A673 (cell line): ENCODE results near the gene IMPDH1. TPM values are rescaled to one million over a fixed set of nuclear protein-coding genes. Genes with fewer than 3 reads are reported as not detected.

Source experiments
- BruUV-seq: library from RNA; stranded (reverse); fragments of 400-500 nt; replicated peaks from 2 replicates; lab custom pipeline; 2021; lab: Mats Ljungman, UMichigan
- CTCF ChIA-PET: fragments of 300-600 bp; sonication (Branson Sonifier 250); formaldehyde crosslinking; loops from one replicate; lab custom pipeline; 2022; ENCODE audit warnings: antibody characterized with exemption; lab: Charles Lee
- POLR2A ChIA-PET: fragments of 300-600 bp; sonication (Branson Sonifier 250); formaldehyde crosslinking; loops from one replicate; lab custom pipeline; 2022; ENCODE audit warnings: antibody characterized with exemption; ENCODE audit not compliant: low non-redundant PET; lab: Charles Lee
- DNase-seq: peaks from one replicate; pipeline ENCODE4 v3.0.0-alpha.2; 2015; ENCODE audit warnings: low spot score
- H3K27ac ChIP-seq: fragments of 200-600 bp; sonication (generic); 2 replicates; pipeline ENCODE4 v1.5.1; 2016; ENCODE audit warnings: mixed run types, low read depth, mild to moderate bottlenecking, mixed read lengths, antibody characterized with exemption, low read length; ENCODE audit not compliant: poor library complexity, severe bottlenecking
- H3K27me3 ChIP-seq: fragments of 200-600 bp; sonication (generic); replicated peaks from 2 replicates; pipeline ENCODE4 v1.6.1; 2017; ENCODE audit warnings: mixed run types, low read depth, mild to moderate bottlenecking, mixed read lengths, antibody characterized with exemption, low read length; ENCODE audit not compliant: insufficient read depth, poor library complexity
- H3K36me3 ChIP-seq: fragments of 200-600 bp; sonication (generic); 2 replicates; pipeline ENCODE4 v1.6.1; 2016; ENCODE audit warnings: mixed run types, mild to moderate bottlenecking, mixed read lengths, antibody characterized with exemption, low read length; ENCODE audit not compliant: insufficient read depth, poor library complexity, severe bottlenecking
- H3K4me1 ChIP-seq: fragments of 200-600 bp; sonication (generic); 2 replicates; pipeline ENCODE4 v1.6.1; 2017; ENCODE audit warnings: mixed run types, mild to moderate bottlenecking, mixed read lengths, antibody characterized with exemption, low read length; ENCODE audit not compliant: insufficient read depth, poor library complexity, severe bottlenecking
- H3K4me3 ChIP-seq: fragments of 200-600 bp; sonication (generic); 2 replicates; pipeline ENCODE4 v1.5.1; 2016; ENCODE audit warnings: low read depth, mixed run types, mild to moderate bottlenecking, mixed read lengths, low read length; ENCODE audit not compliant: poor library complexity, severe bottlenecking
- H3K9me3 ChIP-seq: fragments of 200-600 bp; sonication (generic); 2 replicates; pipeline ENCODE4 v1.6.1; 2016; ENCODE audit warnings: mixed run types, low read depth, mild to moderate bottlenecking, mixed read lengths, antibody characterized with exemption, low read length; ENCODE audit not compliant: poor library complexity, severe bottlenecking
- CTCF ChIP-seq: fragments of 300-800, 200-600 bp; sonication (generic); conservative IDR thresholded peaks from 2 replicates; pipeline ENCODE4 v1.5.1; 2017; ENCODE audit warnings: low read depth, mild to moderate bottlenecking, antibody characterized with exemption, low read length, moderate library complexity, mixed read lengths
- EZH2 ChIP-seq: fragments of 200-600 bp; sonication (generic); IDR thresholded peaks from 2 replicates; pipeline ENCODE4 v1.6.1; 2017; ENCODE audit warnings: borderline replicate concordance, low read depth, mild to moderate bottlenecking, mixed read lengths, antibody characterized with exemption, low read length; ENCODE audit not compliant: poor library complexity, severe bottlenecking
- intact Hi-C: fragments of 100-400 bp; cut with micrococcal nuclease; formaldehyde crosslinking; loops from one replicate; pipeline ENCODE4 v1.10.0; 2022; ENCODE audit not compliant: unreplicated experiment
- total RNA-seq: library from RNA; stranded (reverse); gene quantifications from 2 replicates; pipeline ENCODE4 v1.2.3, GENCODE V29; 2021

The IMPDH1 gene
- total RNA-seq, 1 experiment from 2014 or later = 92.6 TPM

GRCh38 chr7:128407233-128407589 lies 2.6 kb downstream of the IMPDH1 start:
- no TSS peak for BruUV-seq
- CTCF ChIA-PET = interaction anchor here (1.4 kb wide), 1 partner anchor 60 kb away, joined by 4 read pairs; no protein-coding TSS in a partner anchor
- Histone ChIP-seq H3K9me3 (no peaks in the 10 kb centered on the region), H3K4me1 (peaks cover 39% of the 10 kb centered on the region), H3K4me3 (no peak overlapping the region), H3K36me3 (peaks cover 4% of the 10 kb centered on the region), H3K27ac (peak overlapping the region; percentile 29), H3K27me3 (no peaks in the 10 kb centered on the region)
- intact Hi-C loops = no loop called here
- POLR2A ChIA-PET = no interaction called here
- TF ChIP-seq CTCF = no peak
- no peak for TF ChIP-seq EZH2
- no peak for DNase-seq

- TF ChIP-seq EZH2 (no peak), CTCF (no peak)
- POLR2A ChIA-PET = no interaction called here
- Histone ChIP-seq H3K9me3 (no peaks in the 10 kb centered on the region), H3K4me3 (peak overlapping the region; percentile 18), H3K27me3 (no peaks in the 10 kb centered on the region), H3K27ac (peak overlapping the region; percentile 29), H3K4me1 (peaks cover 39% of the 10 kb centered on the region), H3K36me3 (peaks cover 4% of the 10 kb centered on the region)
- BruUV-seq = no TSS peak
- intact Hi-C loops = no loop called here
- DNase-seq = no peak
- CTCF ChIA-PET = interaction anchor here (0.6 kb wide), 1 partner anchor 9 kb away, joined by 14 read pairs; no protein-coding TSS in a partner anchor
Observed at GRCh38 chr7:128406314-128407232, 3.2 kb downstream of the IMPDH1 start.

GRCh38 chr7:128405471-128406313 lies 4.1 kb downstream of the IMPDH1 start:
- no peak for TF ChIP-seq CTCF
- TF ChIP-seq EZH2 = no peak
- Histone ChIP-seq H3K4me3 (peak overlapping the region; percentile 81), H3K27ac (peak overlapping the region; percentile 80), H3K9me3 (no peaks in the 10 kb centered on the region), H3K36me3 (peaks cover 11% of the 10 kb centered on the region), H3K4me1 (peaks cover 39% of the 10 kb centered on the region), H3K27me3 (no peaks in the 10 kb centered on the region)
- CTCF ChIA-PET = no interaction called here
- DNase-seq = peak; percentile 74
- no TSS peak for BruUV-seq
- POLR2A ChIA-PET = no interaction called here
- intact Hi-C loops = no loop called here
